ENCODE results near the gene TMEM35A.
A peak's percentile ranks its signal among the peaks of the same experiment; 100 is the strongest.
"Not testable (repeated sequence)": the region's sequence is repeated elsewhere in the genome, so short reads cannot be mapped to it uniquely, and the experiment has no call there.

Gene TMEM35A, protein sequence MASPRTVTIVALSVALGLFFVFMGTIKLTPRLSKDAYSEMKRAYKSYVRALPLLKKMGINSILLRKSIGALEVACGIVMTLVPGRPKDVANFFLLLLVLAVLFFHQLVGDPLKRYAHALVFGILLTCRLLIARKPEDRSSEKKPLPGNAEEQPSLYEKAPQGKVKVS

DNA sequence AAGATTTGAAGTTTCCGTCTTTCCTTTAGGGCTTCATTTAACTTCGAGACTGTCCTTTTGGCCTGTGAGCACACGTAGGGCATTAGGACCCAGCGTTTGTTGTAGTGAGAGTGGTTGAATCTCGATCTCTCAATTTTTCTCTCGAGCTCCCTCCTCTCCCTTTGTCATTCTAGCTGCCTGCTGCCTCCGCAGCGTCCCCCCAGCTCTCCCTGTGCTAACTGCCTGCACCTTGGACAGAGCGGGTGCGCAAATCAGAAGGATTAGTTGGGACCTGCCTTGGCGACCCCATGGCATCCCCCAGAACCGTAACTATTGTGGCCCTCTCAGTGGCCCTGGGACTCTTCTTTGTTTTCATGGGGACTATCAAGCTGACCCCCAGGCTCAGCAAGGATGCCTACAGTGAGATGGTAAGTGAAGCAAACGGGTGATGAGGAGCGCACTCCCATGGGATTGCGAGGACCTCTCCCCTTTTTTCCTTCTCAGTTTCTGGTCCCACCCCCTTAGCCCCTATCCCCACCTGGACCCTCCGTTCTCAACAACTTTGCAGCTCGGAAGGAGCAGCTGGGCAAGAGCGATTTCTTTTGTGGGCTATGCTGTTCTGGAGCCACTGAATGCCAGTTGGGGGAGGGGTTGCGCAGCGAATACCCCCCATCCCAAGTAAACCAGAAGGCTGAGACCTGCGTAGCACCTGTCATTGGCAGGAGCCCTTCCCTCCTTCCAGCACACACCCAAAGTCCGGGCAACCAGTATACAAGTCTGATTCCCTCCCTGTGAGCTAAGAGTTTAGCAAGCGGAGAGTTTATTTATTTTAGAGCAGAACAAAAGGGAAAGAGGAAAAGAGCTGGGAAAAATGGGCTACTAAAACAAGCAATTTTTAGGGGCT, at the start of gene TMEM35A:
Gene TMEM35A, plus strand, starts transcription at position 164 of the 883 bp plus-strand sequence. Its CDS starts 124 bp downstream, at position 288.
- H3K4me3 ChIP-seq (ENCODE audit: low read depth, low read length) = peak within 1 kb of the TSS; percentile 56
- POLR2A ChIA-PET = interaction anchor here (0.6 kb wide), 1 partner anchor 17 kb away, joined by 3 read pairs; no protein-coding TSS in a partner anchor
- CTCF ChIA-PET = no interaction called here
- no peak for DNase-seq (ENCODE audit: low read depth, low spot score)
- TF ChIP-seq, protein P1, sequence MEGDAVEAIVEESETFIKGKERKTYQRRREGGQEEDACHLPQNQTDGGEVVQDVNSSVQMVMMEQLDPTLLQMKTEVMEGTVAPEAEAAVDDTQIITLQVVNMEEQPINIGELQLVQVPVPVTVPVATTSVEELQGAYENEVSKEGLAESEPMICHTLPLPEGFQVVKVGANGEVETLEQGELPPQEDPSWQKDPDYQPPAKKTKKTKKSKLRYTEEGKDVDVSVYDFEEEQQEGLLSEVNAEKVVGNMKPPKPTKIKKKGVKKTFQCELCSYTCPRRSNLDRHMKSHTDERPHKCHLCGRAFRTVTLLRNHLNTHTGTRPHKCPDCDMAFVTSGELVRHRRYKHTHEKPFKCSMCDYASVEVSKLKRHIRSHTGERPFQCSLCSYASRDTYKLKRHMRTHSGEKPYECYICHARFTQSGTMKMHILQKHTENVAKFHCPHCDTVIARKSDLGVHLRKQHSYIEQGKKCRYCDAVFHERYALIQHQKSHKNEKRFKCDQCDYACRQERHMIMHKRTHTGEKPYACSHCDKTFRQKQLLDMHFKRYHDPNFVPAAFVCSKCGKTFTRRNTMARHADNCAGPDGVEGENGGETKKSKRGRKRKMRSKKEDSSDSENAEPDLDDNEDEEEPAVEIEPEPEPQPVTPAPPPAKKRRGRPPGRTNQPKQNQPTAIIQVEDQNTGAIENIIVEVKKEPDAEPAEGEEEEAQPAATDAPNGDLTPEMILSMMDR (IDR thresholded peaks at IDR 0.05; ENCODE audit: insufficient read depth, low read length, missing control alignments) = no peak

DNA sequence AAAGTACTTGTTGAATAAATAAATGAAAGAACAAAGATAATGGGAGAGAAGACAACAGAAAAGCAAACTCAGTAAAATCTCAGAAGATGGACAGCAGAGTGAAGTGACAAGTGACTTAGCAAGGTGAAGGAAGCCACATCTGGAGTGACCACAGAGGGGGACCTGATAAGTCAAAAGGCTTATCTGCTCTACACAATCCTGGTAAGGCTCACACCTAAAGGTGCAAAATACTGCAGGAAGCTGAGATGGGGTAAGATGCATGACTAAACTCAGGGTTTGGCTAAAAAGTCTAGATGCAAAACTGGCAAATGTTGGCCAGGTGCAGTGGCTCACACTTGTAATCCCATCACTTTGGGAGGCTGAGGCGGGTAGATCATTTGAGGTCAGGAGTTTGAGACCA, 49.0 kb upstream of the TMEM35A start:
- H3K4me3 ChIP-seq (ENCODE audit: low read depth, low read length) = no peak overlapping the region
- TF ChIP-seq, protein P1 (IDR thresholded peaks at IDR 0.05; ENCODE audit: insufficient read depth, low read length, missing control alignments) = no peak
- POLR2A ChIA-PET = no interaction called here
- no peak for DNase-seq (ENCODE audit: low read depth, low spot score)
- CTCF ChIA-PET = no interaction called here

DNA sequence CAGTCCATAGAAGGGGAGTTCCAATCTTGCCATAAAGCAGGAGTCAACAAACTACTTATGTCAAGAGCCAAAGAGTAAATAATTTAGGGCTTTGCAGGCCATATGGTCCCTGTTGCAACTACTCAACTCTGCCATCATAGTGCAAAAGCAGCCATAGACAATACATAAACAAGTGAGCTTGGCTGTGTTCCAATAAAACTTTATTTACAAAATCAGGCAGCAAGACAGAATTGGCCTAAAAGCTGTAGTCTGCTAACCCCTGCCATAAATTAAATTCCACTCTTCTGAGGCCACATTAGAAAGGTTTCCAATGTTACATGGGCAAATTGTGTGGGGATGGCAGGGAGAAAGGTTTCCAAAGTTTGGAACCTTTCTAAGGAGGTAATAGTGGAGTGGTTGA, 41.4 kb upstream of the TMEM35A start:
- TF ChIP-seq, protein P1 (IDR thresholded peaks at IDR 0.05; ENCODE audit: insufficient read depth, low read length, missing control alignments) = no peak
- H3K4me3 ChIP-seq (ENCODE audit: low read depth, low read length) = no peak overlapping the region
- no peak for DNase-seq (ENCODE audit: low read depth, low spot score)
- CTCF ChIA-PET = no interaction called here
- POLR2A ChIA-PET = no interaction called here

DNA sequence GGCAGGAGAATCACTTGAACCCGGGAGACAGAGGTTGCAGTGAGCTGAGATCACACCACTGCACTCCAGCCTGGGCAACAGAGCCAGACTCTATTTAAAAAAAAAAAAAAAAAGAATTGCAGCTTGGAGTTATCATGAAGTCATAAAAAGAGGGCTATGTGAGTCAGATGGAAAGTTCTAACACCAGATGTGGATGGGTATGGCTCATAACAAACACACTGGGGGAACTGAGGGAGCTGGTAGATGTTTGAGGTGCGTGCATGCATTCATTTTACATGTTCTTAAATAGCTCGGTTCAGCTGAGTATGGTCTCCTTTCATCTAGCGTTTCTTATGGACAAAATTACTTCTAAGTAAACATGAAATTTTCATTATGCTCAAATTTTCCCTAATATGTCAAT, 38.5 kb upstream of the TMEM35A start:
- H3K4me3 ChIP-seq (ENCODE audit: low read depth, low read length) = no peak overlapping the region
- DNase-seq (ENCODE audit: low read depth, low spot score) = no peak
- TF ChIP-seq, protein P1 (IDR thresholded peaks at IDR 0.05; ENCODE audit: insufficient read depth, low read length, missing control alignments) = no peak
- CTCF ChIA-PET = no interaction called here
- POLR2A ChIA-PET = no interaction called here

DNA sequence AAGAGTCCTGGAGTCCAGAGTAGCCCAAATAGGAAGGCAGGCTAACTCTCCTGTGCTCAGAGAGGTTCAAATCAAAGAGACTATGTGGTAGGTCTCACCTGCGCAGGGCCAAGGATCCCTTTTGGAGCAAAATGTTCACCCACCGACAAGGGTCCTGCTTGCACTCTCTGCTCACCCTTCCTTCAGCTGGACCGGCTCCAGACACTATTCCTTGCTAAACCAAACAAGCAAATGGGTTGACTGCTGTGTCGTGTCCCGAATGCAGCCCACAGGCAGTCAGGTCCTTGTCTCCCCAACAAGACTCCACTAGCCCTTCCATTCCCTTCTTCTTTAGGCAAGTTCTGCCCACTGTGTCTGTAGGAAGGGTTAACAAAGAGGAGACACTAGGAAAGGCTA, 27.5 kb upstream of the TMEM35A start:
- DNase-seq (ENCODE audit: low read depth, low spot score) = no peak
- POLR2A ChIA-PET = no interaction called here
- H3K4me3 ChIP-seq (ENCODE audit: low read depth, low read length) = peak overlapping the region; percentile 63
- TF ChIP-seq, protein P1 (IDR thresholded peaks at IDR 0.05; ENCODE audit: insufficient read depth, low read length, missing control alignments) = no peak
- CTCF ChIA-PET = no interaction called here

DNA sequence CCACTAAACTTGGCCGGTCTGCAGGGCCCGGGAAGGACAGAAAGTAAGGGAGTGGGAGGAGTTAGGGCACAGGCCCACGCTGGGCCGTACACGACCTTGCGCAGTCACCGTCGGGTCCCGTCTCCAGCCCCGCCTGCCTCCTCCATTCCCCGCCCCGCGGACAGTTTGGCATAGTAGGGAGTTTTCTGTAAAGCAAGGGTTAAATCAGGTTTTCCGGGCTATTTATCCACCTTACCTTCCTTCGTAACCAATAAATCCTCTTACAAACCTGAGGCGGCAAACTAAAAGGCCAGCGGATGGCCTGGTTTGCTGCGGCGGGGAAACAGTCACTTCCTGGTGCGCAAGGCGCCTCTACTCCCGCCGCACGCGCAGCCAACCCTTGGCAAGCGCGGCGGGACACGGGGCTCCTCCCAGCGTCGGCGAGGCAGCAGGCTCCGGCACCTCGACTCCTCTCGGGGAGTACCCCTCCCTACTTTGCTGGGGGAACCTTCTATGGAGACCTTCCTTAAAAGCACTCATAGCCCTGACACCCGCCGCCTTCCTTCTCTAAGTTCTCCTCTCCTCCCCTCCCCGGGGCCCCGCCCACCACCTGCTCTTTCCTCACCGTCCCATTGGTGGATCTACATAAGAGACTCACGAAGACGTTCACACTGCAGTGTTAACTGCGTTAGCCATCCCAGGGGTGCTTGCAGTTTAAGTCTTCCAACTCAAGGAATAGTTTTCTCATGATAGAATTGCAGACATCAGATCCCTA, 27.0 kb upstream of the TMEM35A start, which contains the start of gene TRMT2B:
Gene TRMT2B, minus strand, starts transcription at position 563 of the 754 bp plus-strand sequence. CDS start 9,822 bp downstream, outside the sequence.
- TF ChIP-seq, protein P1 (IDR thresholded peaks at IDR 0.05; ENCODE audit: insufficient read depth, low read length, missing control alignments) = no peak
- POLR2A ChIA-PET = no interaction called here
- DNase-seq (ENCODE audit: low read depth, low spot score) = no peak
- peak within 1 kb of the TSS; percentile 63 for H3K4me3 ChIP-seq (ENCODE audit: low read depth, low read length)
- CTCF ChIA-PET = no interaction called here

DNA sequence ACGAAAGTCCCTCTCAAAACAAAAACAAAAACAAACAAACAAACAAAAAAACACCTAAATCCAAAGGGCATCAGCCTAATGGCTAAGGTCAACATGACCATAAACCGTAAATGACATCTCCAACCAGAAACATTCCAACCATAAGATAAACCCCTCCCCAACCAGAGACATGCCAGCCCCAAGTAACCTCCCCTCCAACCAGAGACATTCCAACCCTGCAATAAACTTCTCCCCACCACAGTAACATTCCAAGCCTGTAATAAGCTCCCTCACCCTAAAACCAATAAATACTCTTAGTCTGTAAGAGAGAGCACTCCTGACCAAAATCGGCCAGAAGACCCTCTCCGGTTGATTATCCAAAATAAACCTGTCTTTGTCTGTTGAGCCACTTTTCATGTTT, 22.1 kb upstream of the TMEM35A start:
- DNase-seq (ENCODE audit: low read depth, low spot score); CTCF ChIA-PET; H3K4me3 ChIP-seq (ENCODE audit: low read depth, low read length); POLR2A ChIA-PET: not testable (repeated sequence)
